Measurements from ENCODE around the gene PLXND1.

Gene PLXND1

GRCh38 chr3:129626744-129627349, 20.4 kb upstream of the PLXND1 start:
- Histone ChIP-seq H3K9me3 (ENCODE audit: insufficient read depth, low read depth, low read length) (no peaks in the 10 kb centered on the region), H3K27me3 (ENCODE audit: insufficient read depth, low read length, poor library complexity, severe bottlenecking) (no peaks in the 10 kb centered on the region), H3K9ac (ENCODE audit: low read depth, low read length, poor library complexity, severe bottlenecking) (peak overlapping the region; percentile 93), H3K9me2 (replicated peaks; ENCODE audit: low read depth, low read length) (no peaks in the 10 kb centered on the region), H4K20me1 (ENCODE audit: insufficient read depth, low read length, poor library complexity, severe bottlenecking) (no peaks in the 10 kb centered on the region), H3K79me2 (ENCODE audit: insufficient read depth, low read length) (no peaks in the 10 kb centered on the region), H2AFZ (ENCODE audit: low read length) (peak overlapping the region; percentile 91), H3K4me3 (ENCODE audit: low read length, poor library complexity, severe bottlenecking) (peak overlapping the region; percentile 85), H3K4me2 (ENCODE audit: low read depth, low read length, poor library complexity, severe bottlenecking) (peak overlapping the region; percentile 80), H3K36me3 (ENCODE audit: insufficient read depth, low read length) (no peaks in the 10 kb centered on the region), H3K4me1 (ENCODE audit: insufficient read depth, low read length, poor library complexity, severe bottlenecking) (peaks cover 22% of the 10 kb centered on the region), H3F3A (ENCODE audit: low read depth) (no peaks in the 10 kb centered on the region)
- no peak for TF ChIP-seq EZH2phosphoT487 (IDR thresholded peaks at IDR 0.05; ENCODE audit: borderline replicate concordance)
- TF ChIP-seq CTCF (conservative IDR thresholded peaks at IDR 0.05; ENCODE audit: low read length) = peak; percentile 38

- H3K27me3 ChIP-seq (ENCODE audit: insufficient read depth, low read length, poor library complexity, severe bottlenecking) = no peaks in the 10 kb centered on the region
- H3K4me2 ChIP-seq (ENCODE audit: low read depth, low read length, poor library complexity, severe bottlenecking) = no peak overlapping the region
- H2AFZ ChIP-seq (ENCODE audit: low read length) = no peak overlapping the region
- TF ChIP-seq EZH2phosphoT487 (IDR thresholded peaks at IDR 0.05; ENCODE audit: borderline replicate concordance) (no peak), CTCF (conservative IDR thresholded peaks at IDR 0.05; ENCODE audit: low read length) (peak; percentile 25; the same call in 1 of the 2 replicates)
- peaks cover 22% of the 10 kb centered on the region for H3K4me1 ChIP-seq (ENCODE audit: insufficient read depth, low read length, poor library complexity, severe bottlenecking)
- H4K20me1 ChIP-seq (ENCODE audit: insufficient read depth, low read length, poor library complexity, severe bottlenecking) = no peaks in the 10 kb centered on the region
- H3K36me3 ChIP-seq (ENCODE audit: insufficient read depth, low read length) = no peaks in the 10 kb centered on the region
- no peaks in the 10 kb centered on the region for H3K79me2 ChIP-seq (ENCODE audit: insufficient read depth, low read length)
- H3K4me3 ChIP-seq (ENCODE audit: low read length, poor library complexity, severe bottlenecking) = no peak overlapping the region
- H3F3A ChIP-seq (ENCODE audit: low read depth) = no peaks in the 10 kb centered on the region
- H3K9me3 ChIP-seq (ENCODE audit: insufficient read depth, low read depth, low read length) = no peaks in the 10 kb centered on the region
- peak overlapping the region; percentile 42 for H3K9ac ChIP-seq (ENCODE audit: low read depth, low read length, poor library complexity, severe bottlenecking)
- H3K9me2 ChIP-seq (replicated peaks; ENCODE audit: low read depth, low read length) = no peaks in the 10 kb centered on the region
Measured at GRCh38 chr3:129625072-129625874, 18.8 kb upstream of the PLXND1 start.

GRCh38 chr3:129624347-129625071, 18.0 kb upstream of the PLXND1 start:
- TF ChIP-seq EZH2phosphoT487 (IDR thresholded peaks at IDR 0.05; ENCODE audit: borderline replicate concordance) = no peak
- TF ChIP-seq CTCF (conservative IDR thresholded peaks at IDR 0.05; ENCODE audit: low read length) = no peak
- Histone ChIP-seq H3K9ac (ENCODE audit: low read depth, low read length, poor library complexity, severe bottlenecking) (peak overlapping the region; percentile 42), H3K79me2 (ENCODE audit: insufficient read depth, low read length) (no peaks in the 10 kb centered on the region), H3K27me3 (ENCODE audit: insufficient read depth, low read length, poor library complexity, severe bottlenecking) (no peaks in the 10 kb centered on the region), H2AFZ (ENCODE audit: low read length) (peak overlapping the region; percentile 17; the same call in 1 of the 2 replicates), H3F3A (ENCODE audit: low read depth) (no peaks in the 10 kb centered on the region), H3K4me2 (ENCODE audit: low read depth, low read length, poor library complexity, severe bottlenecking) (no peak overlapping the region), H3K4me1 (ENCODE audit: insufficient read depth, low read length, poor library complexity, severe bottlenecking) (peaks cover 22% of the 10 kb centered on the region), H3K4me3 (ENCODE audit: low read length, poor library complexity, severe bottlenecking) (no peak overlapping the region), H4K20me1 (ENCODE audit: insufficient read depth, low read length, poor library complexity, severe bottlenecking) (no peaks in the 10 kb centered on the region), H3K9me3 (ENCODE audit: insufficient read depth, low read depth, low read length) (no peaks in the 10 kb centered on the region), H3K36me3 (ENCODE audit: insufficient read depth, low read length) (no peaks in the 10 kb centered on the region), H3K9me2 (replicated peaks; ENCODE audit: low read depth, low read length) (no peaks in the 10 kb centered on the region)
